ENCODE results near the gene WRAP73.

Gene WRAP73

GRCh38 chr1:3649342-3650247, at the start of gene WRAP73:
Gene WRAP73 (minus strand): TSS chr1:3650103. CDS start chr1:3649999, 104 bp downstream.
- Mint-ChIP-seq H3K4me1 (peaks cover 40% of the 10 kb centered on the region), H3K27me3 (peaks cover 29% of the 10 kb centered on the region), H3K9me3 (no peaks in the 10 kb centered on the region), H3K27ac (peak within 1 kb of the TSS; percentile 71), H3K36me3 (peaks cover 8% of the 10 kb centered on the region), H3K4me3 (peak within 1 kb of the TSS; percentile 79)
- ATAC-seq, result peak; percentile 95

GRCh38 chr1:3699596-3699995, 49.7 kb upstream of the WRAP73 start:
- no peak overlapping the region for H3K27ac Mint-ChIP-seq
- H3K4me3 Mint-ChIP-seq, result no peak overlapping the region
- H3K9me3 Mint-ChIP-seq, result no peaks in the 10 kb centered on the region
- H3K27me3 Mint-ChIP-seq, result peaks cover 82% of the 10 kb centered on the region
- no peaks in the 10 kb centered on the region for H3K36me3 Mint-ChIP-seq
- H3K4me1 Mint-ChIP-seq, result peaks cover 22% of the 10 kb centered on the region
- ATAC-seq, result no peak

GRCh38 chr1:3698660-3699408, 48.9 kb upstream of the WRAP73 start:
- Mint-ChIP-seq H3K36me3 (no peaks in the 10 kb centered on the region), H3K27ac (no peak overlapping the region), H3K9me3 (no peaks in the 10 kb centered on the region), H3K27me3 (peaks cover 74% of the 10 kb centered on the region), H3K4me1 (peaks cover 16% of the 10 kb centered on the region), H3K4me3 (no peak overlapping the region)
- no peak for ATAC-seq

DNA sequence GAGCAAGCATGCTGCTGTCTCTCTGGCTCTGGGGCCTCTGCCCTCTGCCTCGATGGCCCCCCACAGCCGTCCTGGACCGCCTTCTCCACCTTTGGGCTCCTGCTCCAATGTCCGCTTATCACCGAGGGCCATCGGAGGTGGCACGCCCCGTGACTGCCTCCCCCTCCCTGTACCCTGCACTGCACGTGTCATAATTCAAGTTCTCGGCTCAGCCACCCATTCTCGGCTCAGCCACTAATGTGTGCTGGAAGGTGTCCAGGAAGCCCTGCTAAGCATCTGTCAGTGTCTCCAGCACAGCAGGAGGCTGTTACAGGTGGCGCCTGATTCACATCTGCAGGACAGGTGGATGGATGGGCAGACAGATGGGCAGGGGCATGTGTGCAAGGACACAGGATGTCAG, 47.9 kb upstream of the WRAP73 start:
- H3K36me3 Mint-ChIP-seq, result no peaks in the 10 kb centered on the region
- no peak overlapping the region for H3K27ac Mint-ChIP-seq
- no peak overlapping the region for H3K4me3 Mint-ChIP-seq
- no peak for ATAC-seq
- H3K9me3 Mint-ChIP-seq, result no peaks in the 10 kb centered on the region
- peaks cover 10% of the 10 kb centered on the region for H3K4me1 Mint-ChIP-seq
- H3K27me3 Mint-ChIP-seq, result peaks cover 68% of the 10 kb centered on the region

DNA sequence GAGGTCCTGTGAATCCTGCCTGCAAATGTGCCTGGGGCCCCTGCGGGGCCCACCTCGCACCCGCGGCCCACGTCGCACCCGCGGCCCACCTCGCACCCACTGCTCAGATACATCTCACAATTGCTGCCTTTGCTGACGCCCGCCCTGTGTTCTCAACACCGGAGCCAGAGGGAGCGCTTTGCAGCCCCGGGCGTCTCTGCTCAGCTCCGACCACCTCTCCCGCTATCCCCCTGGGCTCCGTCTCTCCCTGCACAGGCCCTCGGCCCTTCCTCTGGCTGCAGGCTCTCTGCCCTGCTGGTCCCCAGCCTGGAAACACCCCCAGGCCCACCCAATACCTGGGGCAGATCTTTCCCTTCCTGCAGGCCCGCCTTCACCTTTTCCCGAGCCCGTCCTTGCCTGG, 47.2 kb upstream of the WRAP73 start:
- Mint-ChIP-seq H3K9me3 (no peaks in the 10 kb centered on the region), H3K27me3 (peaks cover 68% of the 10 kb centered on the region), H3K27ac (no peak overlapping the region), H3K4me3 (no peak overlapping the region), H3K4me1 (peaks cover 10% of the 10 kb centered on the region), H3K36me3 (no peaks in the 10 kb centered on the region)
- no peak for ATAC-seq

- Mint-ChIP-seq H3K27ac (no peak overlapping the region), H3K27me3 (peaks cover 68% of the 10 kb centered on the region), H3K36me3 (no peaks in the 10 kb centered on the region), H3K4me1 (peaks cover 10% of the 10 kb centered on the region), H3K4me3 (no peak overlapping the region), H3K9me3 (no peaks in the 10 kb centered on the region)
- no peak for ATAC-seq
Observed at GRCh38 chr1:3696689-3697088, 46.8 kb upstream of the WRAP73 start.

DNA sequence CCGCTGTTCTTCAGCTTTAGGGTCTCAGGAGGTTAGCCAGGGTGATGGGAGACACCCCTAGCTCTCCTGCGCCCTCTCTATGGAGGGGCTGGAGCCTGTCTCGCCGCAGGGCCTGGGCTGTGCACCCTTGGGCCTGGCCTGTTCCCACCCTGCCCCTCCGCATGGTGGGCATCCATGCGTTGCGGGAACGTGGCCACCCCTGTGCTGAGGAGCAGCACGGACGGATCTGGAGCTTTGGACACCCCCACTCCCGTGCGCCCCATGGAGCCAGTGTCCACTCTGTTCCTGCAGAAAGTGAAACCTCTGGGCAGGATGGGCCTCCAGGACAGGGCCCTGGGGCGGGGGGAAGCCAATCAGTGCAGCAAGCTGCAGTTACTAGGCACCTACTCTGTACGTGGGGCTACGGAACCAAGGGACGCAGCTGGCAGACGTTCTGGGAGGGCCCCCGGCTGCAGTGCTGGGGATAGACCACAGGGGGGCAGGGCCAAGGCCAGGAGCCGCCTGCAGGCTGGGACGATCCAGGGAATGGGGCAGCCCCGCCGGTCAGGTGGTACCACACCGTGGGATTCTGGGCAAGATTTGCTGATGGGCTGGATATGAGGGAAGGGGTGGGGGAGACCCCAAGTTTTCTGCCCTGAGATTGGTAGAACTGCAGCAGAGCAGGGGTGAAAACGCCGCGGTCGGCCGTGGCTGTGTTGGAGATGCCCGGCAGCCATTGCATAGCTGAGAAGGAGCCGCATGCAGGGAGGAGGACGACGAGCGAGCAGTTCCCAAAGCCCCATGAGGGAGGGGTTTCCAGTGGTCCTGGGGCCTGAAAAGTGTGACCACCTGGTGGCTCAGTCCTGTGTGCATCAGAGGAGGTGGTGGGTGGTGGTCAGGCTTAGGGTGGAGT, 45.7 kb upstream of the WRAP73 start:
- Mint-ChIP-seq H3K27ac (no peak overlapping the region), H3K4me3 (peak overlapping the region; percentile 58), H3K36me3 (no peaks in the 10 kb centered on the region), H3K9me3 (no peaks in the 10 kb centered on the region), H3K27me3 (peaks cover 58% of the 10 kb centered on the region), H3K4me1 (peaks cover 10% of the 10 kb centered on the region)
- peak; percentile 63 for ATAC-seq

GRCh38 chr1:3693321-3693720, 43.4 kb upstream of the WRAP73 start:
- Mint-ChIP-seq H3K36me3 (no peaks in the 10 kb centered on the region), H3K4me3 (no peak overlapping the region), H3K27me3 (peaks cover 49% of the 10 kb centered on the region)

GRCh38 chr1:3692598-3692997, 42.7 kb upstream of the WRAP73 start:
- no peak overlapping the region for H3K4me3 Mint-ChIP-seq
- ATAC-seq, result no peak
- no peaks in the 10 kb centered on the region for H3K9me3 Mint-ChIP-seq
- no peaks in the 10 kb centered on the region for H3K36me3 Mint-ChIP-seq
- H3K27ac Mint-ChIP-seq, result no peak overlapping the region
- H3K27me3 Mint-ChIP-seq, result peaks cover 49% of the 10 kb centered on the region
- H3K4me1 Mint-ChIP-seq, result peaks cover 31% of the 10 kb centered on the region

More at GRCh38 chr1:3693321-3693720, 43.4 kb upstream of the WRAP73 start:
- no peak for ATAC-seq
- no peaks in the 10 kb centered on the region for H3K9me3 Mint-ChIP-seq
- H3K4me1 Mint-ChIP-seq, result peaks cover 24% of the 10 kb centered on the region
- no peak overlapping the region for H3K27ac Mint-ChIP-seq

- Mint-ChIP-seq H3K27me3 (peaks cover 42% of the 10 kb centered on the region), H3K4me3 (no peak overlapping the region), H3K9me3 (no peaks in the 10 kb centered on the region), H3K36me3 (no peaks in the 10 kb centered on the region), H3K27ac (no peak overlapping the region), H3K4me1 (peaks cover 33% of the 10 kb centered on the region)
- no peak for ATAC-seq
Observed at GRCh38 chr1:3691421-3692204, 41.7 kb upstream of the WRAP73 start.

GRCh38 chr1:3690282-3691065, 40.6 kb upstream of the WRAP73 start:
- no peaks in the 10 kb centered on the region for H3K9me3 Mint-ChIP-seq
- H3K36me3 Mint-ChIP-seq, result no peaks in the 10 kb centered on the region
- ATAC-seq, result no peak
- no peak overlapping the region for H3K4me3 Mint-ChIP-seq
- peaks cover 31% of the 10 kb centered on the region for H3K27me3 Mint-ChIP-seq
- peaks cover 25% of the 10 kb centered on the region for H3K4me1 Mint-ChIP-seq
- H3K27ac Mint-ChIP-seq, result no peak overlapping the region

GRCh38 chr1:3689138-3689750, 39.3 kb upstream of the WRAP73 start:
- Mint-ChIP-seq H3K4me3 (no peak overlapping the region), H3K4me1 (peaks cover 23% of the 10 kb centered on the region), H3K27me3 (peaks cover 24% of the 10 kb centered on the region), H3K27ac (no peak overlapping the region), H3K9me3 (no peaks in the 10 kb centered on the region), H3K36me3 (no peaks in the 10 kb centered on the region)
- no peak for ATAC-seq

- H3K9me3 Mint-ChIP-seq, result no peaks in the 10 kb centered on the region
- H3K27ac Mint-ChIP-seq, result peak overlapping the region; percentile 20
- H3K36me3 Mint-ChIP-seq, result no peaks in the 10 kb centered on the region
- peaks cover 23% of the 10 kb centered on the region for H3K4me1 Mint-ChIP-seq
- peaks cover 27% of the 10 kb centered on the region for H3K27me3 Mint-ChIP-seq
- no peak overlapping the region for H3K4me3 Mint-ChIP-seq
- peak; percentile 61 for ATAC-seq
Observed at GRCh38 chr1:3688356-3689137, 38.6 kb upstream of the WRAP73 start.

Data from stimulated activated memory B cell treated with anti-CD40 and anti-IgM and Interleukin-4, amounts not matched to agents 10 μg/mL and 1 μg/mL and 100 μg/mL, for 72 hours (primary cell).